HEK293T (cell line): ENCODE results near the gene BNIP3.

ENCODE experiments used
- CTCF ChIA-PET: fragments of 350-600 bp; formaldehyde crosslinking; extraction: SDS; loops from one replicate; lab custom pipeline; 2021; ENCODE audit warnings: antibody characterized with exemption, inconsistent platforms; lab: Yijun Ruan, JAX
- POLR2A ChIA-PET: fragments of 350-600 bp; formaldehyde crosslinking; extraction: SDS; loops from one replicate; lab custom pipeline; 2020; ENCODE audit warnings: antibody characterized with exemption, inconsistent platforms; lab: Yijun Ruan, JAX
- DNase-seq: peaks from one replicate; pipeline ENCODE4 v3.0.0; 2012; ENCODE audit warnings: mixed read lengths; ENCODE audit errors: extremely low spot score
- ARNT ChIP-seq: fragments of 450-650 bp; IDR thresholded peaks from 2 replicates; pipeline ENCODE4 v1.6.1; 2017; ENCODE audit warnings: mild to moderate bottlenecking
- BHLHE40 ChIP-seq: fragments of 450-650 bp; IDR thresholded peaks from 2 replicates; pipeline ENCODE4 v1.6.1; 2016; ENCODE audit warnings: mild to moderate bottlenecking, moderate library complexity, borderline replicate concordance
- CTBP1 ChIP-seq: fragments of 450-650 bp; IDR thresholded peaks from 2 replicates; pipeline ENCODE4 v1.6.1; 2016; ENCODE audit warnings: borderline replicate concordance
- ELF4 ChIP-seq: fragments of 450-650 bp; IDR thresholded peaks from 2 replicates; pipeline ENCODE4 v1.6.1; 2017; ENCODE audit warnings: antibody characterized with exemption
- FOXA1 ChIP-seq: fragments of 450-650 bp; IDR thresholded peaks from 2 replicates; pipeline ENCODE4 v1.6.1; 2016; ENCODE audit warnings: mild to moderate bottlenecking
- FOXK2 ChIP-seq: fragments of 450-650 bp; IDR thresholded peaks from 2 replicates; pipeline ENCODE4 v1.6.1; 2016; ENCODE audit warnings: mild to moderate bottlenecking
- FOXM1 ChIP-seq: fragments of 450-650 bp; IDR thresholded peaks from 2 replicates; pipeline ENCODE4 v1.6.1; 2017; ENCODE audit warnings: mild to moderate bottlenecking, borderline replicate concordance
- HDGF ChIP-seq: fragments of 450-650 bp; IDR thresholded peaks from 2 replicates; pipeline ENCODE4 v1.6.1; 2017; ENCODE audit warnings: antibody characterized with exemption, borderline replicate concordance
- L3MBTL2 ChIP-seq: fragments of 450-650 bp; conservative IDR thresholded peaks from 2 replicates; pipeline ENCODE4 v1.6.1; 2016; ENCODE audit warnings: mild to moderate bottlenecking
- LEF1 ChIP-seq: fragments of 450-650 bp; IDR thresholded peaks from 2 replicates; pipeline ENCODE4 v1.6.1; 2017; ENCODE audit warnings: mild to moderate bottlenecking, borderline replicate concordance
- NFRKB ChIP-seq: fragments of 450-650 bp; IDR thresholded peaks from 2 replicates; pipeline ENCODE4 v1.6.1; 2016; ENCODE audit warnings: mild to moderate bottlenecking, moderate library complexity
- PKNOX1 ChIP-seq: fragments of 450-650 bp; IDR thresholded peaks from 2 replicates; pipeline ENCODE4 v1.6.1; 2016
- SP1 ChIP-seq: fragments of 450-650 bp; IDR thresholded peaks from 2 replicates; pipeline ENCODE4 v1.6.1; 2017
- SUZ12 ChIP-seq: fragments of 450-650 bp; IDR thresholded peaks from 2 replicates; pipeline ENCODE4 v1.6.1; 2016; ENCODE audit warnings: mild to moderate bottlenecking
- TARDBP ChIP-seq: fragments of 450-650 bp; IDR thresholded peaks from 2 replicates; pipeline ENCODE4 v1.6.1; 2016
- ZNF384 ChIP-seq: fragments of 450-650 bp; IDR thresholded peaks from 2 replicates; pipeline ENCODE4 v1.6.1; 2016

The BNIP3 gene

GRCh38 chr10:131972474-131973071 is 9.2 kb downstream of the BNIP3 start:
- DNase-seq = no peak
- ChIA-PET POLR2A (no interaction called here), CTCF (interaction anchor here (0.6 to 1.0 kb wide), 2 partner anchors 65 to 99 kb away, joined by 3 read pairs; no protein-coding TSS in a partner anchor)
- TF ChIP-seq L3MBTL2 (no peak), CTBP1 (no peak), PKNOX1 (no peak), SUZ12 (no peak), LEF1 (no peak), HDGF (no peak), BHLHE40 (no peak), ARNT (no peak), TARDBP (no peak), NFRKB (no peak), ELF4 (no peak), SP1 (no peak), ZNF384 (no peak), FOXM1 (no peak), FOXK2 (no peak), FOXA1 (no peak)

- POLR2A ChIA-PET = no interaction called here
- no peak for DNase-seq
- CTCF ChIA-PET = no interaction called here
- TF ChIP-seq TARDBP = no peak
- no peak for TF ChIP-seq FOXM1
- no peak for TF ChIP-seq HDGF
- no peak for TF ChIP-seq ELF4
- TF ChIP-seq L3MBTL2 = no peak
- TF ChIP-seq PKNOX1 = no peak
- no peak for TF ChIP-seq FOXK2
- no peak for TF ChIP-seq LEF1
- no peak for TF ChIP-seq SUZ12
- no peak for TF ChIP-seq ZNF384
Observed at GRCh38 chr10:131971591-131971990, 10.1 kb downstream of the BNIP3 start.

DNA sequence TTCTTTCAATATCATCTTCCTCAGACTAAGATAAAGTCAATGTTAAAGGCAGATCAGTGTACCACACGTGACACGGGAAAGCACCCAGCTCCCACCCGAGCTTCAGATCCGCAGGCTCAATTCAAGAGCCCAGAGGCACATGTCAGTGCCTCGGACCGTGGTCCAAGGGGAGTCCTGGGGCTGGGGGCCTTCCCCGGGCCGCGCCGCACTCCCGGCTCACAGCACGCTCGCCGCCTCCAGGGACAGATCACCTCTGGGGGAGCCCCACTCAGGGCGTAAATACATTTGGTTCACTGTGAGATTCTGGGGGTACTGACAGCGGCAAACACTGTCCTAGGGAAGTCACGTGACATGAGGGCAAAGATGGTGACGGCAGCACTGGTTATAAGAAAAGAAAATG is 10.8 kb downstream of the BNIP3 start:
- ChIA-PET POLR2A (no interaction called here), CTCF (no interaction called here)
- TF ChIP-seq HDGF (no peak), SP1 (no peak), NFRKB (no peak), FOXK2 (no peak), TARDBP (no peak), BHLHE40 (no peak), ARNT (no peak), FOXM1 (no peak), LEF1 (no peak)
- no peak for DNase-seq

GRCh38 chr10:131968949-131969348 is 12.8 kb downstream of the BNIP3 start:
- DNase-seq = no peak
- no peak for TF ChIP-seq L3MBTL2
- no peak for TF ChIP-seq FOXK2
- TF ChIP-seq FOXM1 = no peak
- TF ChIP-seq TARDBP = no peak
- TF ChIP-seq ARNT = no peak
- no peak for TF ChIP-seq ZNF384
- TF ChIP-seq SP1 = no peak
- TF ChIP-seq PKNOX1 = no peak
- no peak for TF ChIP-seq SUZ12
- no peak for TF ChIP-seq BHLHE40
- no peak for TF ChIP-seq CTBP1
- TF ChIP-seq LEF1 = no peak
- TF ChIP-seq ELF4 = no peak
- no peak for TF ChIP-seq FOXA1
- TF ChIP-seq HDGF = no peak
- no peak for TF ChIP-seq NFRKB
- POLR2A ChIA-PET = no interaction called here

GRCh38 chr10:131964298-131964697 is 17.4 kb downstream of the BNIP3 start:
- TF ChIP-seq HDGF (no peak), FOXA1 (no peak), BHLHE40 (no peak), CTBP1 (no peak), ZNF384 (no peak), ARNT (no peak), L3MBTL2 (no peak), FOXM1 (no peak), TARDBP (no peak), LEF1 (no peak), SUZ12 (no peak), SP1 (no peak), PKNOX1 (no peak), NFRKB (no peak), ELF4 (no peak), FOXK2 (no peak)
- ChIA-PET CTCF (no interaction called here), POLR2A (no interaction called here)

More at GRCh38 chr10:131968949-131969348, 12.8 kb downstream of the BNIP3 start:
- CTCF ChIA-PET = no interaction called here

GRCh38 chr10:131963811-131964210 is 17.9 kb downstream of the BNIP3 start:
- no peak for TF ChIP-seq PKNOX1
- TF ChIP-seq FOXM1 = no peak
- no peak for TF ChIP-seq BHLHE40
- TF ChIP-seq CTBP1 = no peak
- TF ChIP-seq LEF1 = no peak
- no peak for TF ChIP-seq SP1
- TF ChIP-seq NFRKB = no peak
- TF ChIP-seq L3MBTL2 = no peak
- no peak for TF ChIP-seq ELF4
- CTCF ChIA-PET = no interaction called here
- POLR2A ChIA-PET = no interaction called here
- DNase-seq = no peak

More at GRCh38 chr10:131964298-131964697, 17.4 kb downstream of the BNIP3 start:
- no peak for DNase-seq
